H1 (cell line): ENCODE measurements around the gene CENPP. TPM values are rescaled to one million over a fixed set of nuclear protein-coding genes. Genes with fewer than 3 reads are reported as not detected.

ENCODE experiments used
- CHD7 ChIP-seq: fragments of 300-600 bp; sonication (generic); IDR thresholded peaks from 2 replicates; pipeline ENCODE4 v1.7.1; 2012; ENCODE audit warnings: low read length, moderate library complexity, mild to moderate bottlenecking, inconsistent platforms; ENCODE audit not compliant: insufficient replicate concordance
- EGR1 ChIP-seq: IDR thresholded peaks from 2 replicates; pipeline ENCODE4 v1.6.1; 2011; ENCODE audit warnings: low read depth, low read length, borderline replicate concordance
- KDM1A ChIP-seq: fragments of 200-600, 300-600 bp; sonication (generic); IDR thresholded peaks from 2 replicates; pipeline ENCODE4 v1.7.1; 2016; ENCODE audit warnings: mild to moderate bottlenecking, low read length, borderline replicate concordance
- PHF8 ChIP-seq: fragments of 200-600 bp; sonication (generic); conservative IDR thresholded peaks from 2 replicates; pipeline ENCODE4 v1.7.1; 2012; ENCODE audit warnings: low read depth, mild to moderate bottlenecking, inconsistent platforms, low read length, moderate library complexity
- RNF2 ChIP-seq: fragments of 200-900, 300-1000 bp; sonication (generic); IDR thresholded peaks from 2 replicates; pipeline ENCODE4 v1.7.1; 2016; ENCODE audit warnings: borderline replicate concordance, low read depth, mild to moderate bottlenecking, antibody characterized with exemption, low read length; ENCODE audit not compliant: poor library complexity, severe bottlenecking; ENCODE audit errors: missing control alignments
- SIX5 ChIP-seq: IDR thresholded peaks from 2 replicates; pipeline ENCODE4 v1.6.1; 2011; ENCODE audit warnings: mild to moderate bottlenecking, low read depth, low read length
- SUZ12 ChIP-seq: fragments of 200-600 bp; sonication (generic); IDR thresholded peaks from 2 replicates; pipeline ENCODE4 v1.6.1; 2012; ENCODE audit warnings: mild to moderate bottlenecking, inconsistent platforms, low read length, moderate library complexity, mixed read lengths
- TAF7 ChIP-seq: optimal IDR thresholded peaks from 2 replicates; pipeline ENCODE3; 2011; ENCODE audit warnings: low read depth, mild to moderate bottlenecking, inconsistent platforms, low read length, moderate library complexity, borderline replicate concordance
- USF2 ChIP-seq: IDR thresholded peaks from 2 replicates; pipeline ENCODE4 v1.6.1; 2011; ENCODE audit warnings: low read length, improper control_type of control experiment
- polyA plus RNA-seq, 7 experiments: library from polyadenylated mRNA; depleted of rRNA in 3 of 7; stranded (reverse) in 5 of 7; unstranded in 2 of 7; fragments of >200 nt in 5 of 7; fragments of 200-250 nt in 2 of 7; gene quantifications; 1 replicate in 5 of 7; 2 replicates in 1 of 7; 4 replicates in 1 of 7; pipeline versions ENCODE4 v1.2.1 to v1.2.3, GENCODE V29; 2011 to 2013; ENCODE audit warnings: missing spikeins in 2 of 7, mixed read lengths in 2 of 7
- total RNA-seq: library from RNA; stranded (reverse); fragmentation: NEBNext Ultra II Directional; extraction: Animal tissue kit (Norgen Biotek cat#: 25700); gene quantifications from 2 replicates; pipeline ENCODE4 v1.2.1, GENCODE V29; 2021

Gene CENPP
- total and polyA plus RNA-seq, 2 of the 8 experiments (the other 6 are each of a cell fraction or from before 2014, with no cell fraction given), result 2.7 to 10.8 TPM

GRCh38 chr9:92426501-92427145 lies 100.9 kb downstream of the CENPP start (continued):
- no peak for TF ChIP-seq CHD7
- no peak for TF ChIP-seq RNF2
- TF ChIP-seq USF2, result no peak
- no peak for TF ChIP-seq PHF8
- TF ChIP-seq KDM1A, result no peak
- no peak for TF ChIP-seq SIX5
- TF ChIP-seq SUZ12, result no peak
- TF ChIP-seq TAF7, result no peak
- TF ChIP-seq EGR1, result no peak
